Measurements from ENCODE around the gene TRAF2. TPM values are rescaled to one million over a fixed set of nuclear protein-coding genes. Genes with fewer than 3 reads are reported as not detected.

The TRAF2 gene
- total and polyA plus RNA-seq, 4 donors: 4.7 to 14.9 (median 6.8) TPM

DNA sequence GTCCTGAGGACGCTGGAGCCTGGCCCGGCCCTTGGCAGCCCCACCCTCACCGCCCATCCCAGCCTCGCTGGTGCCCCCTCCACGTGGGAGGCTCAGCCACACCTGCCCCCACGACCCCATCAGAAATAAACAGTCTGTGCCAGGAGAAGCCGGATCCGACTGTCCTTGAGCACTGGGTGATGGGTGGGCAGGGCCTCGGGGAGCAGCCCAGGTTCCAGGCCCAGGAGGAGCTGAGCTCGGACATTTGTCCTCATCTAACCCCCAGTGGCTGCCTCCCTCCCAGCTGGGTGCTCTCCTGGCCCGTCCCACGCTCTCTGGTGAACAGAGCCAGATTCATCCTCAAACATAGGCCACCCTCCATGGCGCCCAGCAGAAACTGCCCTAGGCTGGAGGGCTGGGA, 86.4 kb downstream of the TRAF2 start:
- Histone ChIP-seq H3K27ac (ENCODE audit: low read depth in 1 of 2, low read length in 2 of 2) (no peak overlapping the region), H3K9ac (ENCODE audit: low read depth in 1 of 2, low read length in 2 of 2) (no peak overlapping the region), H3K4me3 (ENCODE audit: low read depth in 1 of 3, low read length in 3 of 3) (no peak overlapping the region), H3K4me1 (ENCODE audit: control insufficient read depth in 4 of 4, insufficient read depth in 4 of 4, low read length in 3 of 4) (peaks cover 0 to 2% (median 0%) of the 10 kb centered on the region in 4 donors), H3K36me3 (ENCODE audit: control insufficient read depth in 4 of 4, insufficient read depth in 3 of 4, low read depth in 1 of 4, low read length in 3 of 4) (no peaks in the 10 kb centered on the region), H3K9me3 (ENCODE audit: control insufficient read depth in 4 of 4, low read length in 3 of 4) (no peaks in the 10 kb centered on the region), H3K27me3 (ENCODE audit: control insufficient read depth in 4 of 4, insufficient read depth in 4 of 4, low read length in 3 of 4) (no peaks in the 10 kb centered on the region)
- WGBS: 76% methylated on average over 13 of the region's 13 CpGs
- DNase-seq (ENCODE audit: low spot score): no peak
- TF ChIP-seq FOXA1 (IDR thresholded peaks at IDR 0.05): no peak
- TF ChIP-seq, protein P1, sequence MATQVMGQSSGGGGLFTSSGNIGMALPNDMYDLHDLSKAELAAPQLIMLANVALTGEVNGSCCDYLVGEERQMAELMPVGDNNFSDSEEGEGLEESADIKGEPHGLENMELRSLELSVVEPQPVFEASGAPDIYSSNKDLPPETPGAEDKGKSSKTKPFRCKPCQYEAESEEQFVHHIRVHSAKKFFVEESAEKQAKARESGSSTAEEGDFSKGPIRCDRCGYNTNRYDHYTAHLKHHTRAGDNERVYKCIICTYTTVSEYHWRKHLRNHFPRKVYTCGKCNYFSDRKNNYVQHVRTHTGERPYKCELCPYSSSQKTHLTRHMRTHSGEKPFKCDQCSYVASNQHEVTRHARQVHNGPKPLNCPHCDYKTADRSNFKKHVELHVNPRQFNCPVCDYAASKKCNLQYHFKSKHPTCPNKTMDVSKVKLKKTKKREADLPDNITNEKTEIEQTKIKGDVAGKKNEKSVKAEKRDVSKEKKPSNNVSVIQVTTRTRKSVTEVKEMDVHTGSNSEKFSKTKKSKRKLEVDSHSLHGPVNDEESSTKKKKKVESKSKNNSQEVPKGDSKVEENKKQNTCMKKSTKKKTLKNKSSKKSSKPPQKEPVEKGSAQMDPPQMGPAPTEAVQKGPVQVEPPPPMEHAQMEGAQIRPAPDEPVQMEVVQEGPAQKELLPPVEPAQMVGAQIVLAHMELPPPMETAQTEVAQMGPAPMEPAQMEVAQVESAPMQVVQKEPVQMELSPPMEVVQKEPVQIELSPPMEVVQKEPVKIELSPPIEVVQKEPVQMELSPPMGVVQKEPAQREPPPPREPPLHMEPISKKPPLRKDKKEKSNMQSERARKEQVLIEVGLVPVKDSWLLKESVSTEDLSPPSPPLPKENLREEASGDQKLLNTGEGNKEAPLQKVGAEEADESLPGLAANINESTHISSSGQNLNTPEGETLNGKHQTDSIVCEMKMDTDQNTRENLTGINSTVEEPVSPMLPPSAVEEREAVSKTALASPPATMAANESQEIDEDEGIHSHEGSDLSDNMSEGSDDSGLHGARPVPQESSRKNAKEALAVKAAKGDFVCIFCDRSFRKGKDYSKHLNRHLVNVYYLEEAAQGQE (IDR thresholded peaks at IDR 0.05): no peak
- TF ChIP-seq, protein P2, sequence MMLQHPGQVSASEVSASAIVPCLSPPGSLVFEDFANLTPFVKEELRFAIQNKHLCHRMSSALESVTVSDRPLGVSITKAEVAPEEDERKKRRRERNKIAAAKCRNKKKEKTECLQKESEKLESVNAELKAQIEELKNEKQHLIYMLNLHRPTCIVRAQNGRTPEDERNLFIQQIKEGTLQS (IDR thresholded peaks at IDR 0.05): no peak
- no peak for TF ChIP-seq RAD21 (IDR thresholded peaks at IDR 0.05)
- TF ChIP-seq, protein P3, sequence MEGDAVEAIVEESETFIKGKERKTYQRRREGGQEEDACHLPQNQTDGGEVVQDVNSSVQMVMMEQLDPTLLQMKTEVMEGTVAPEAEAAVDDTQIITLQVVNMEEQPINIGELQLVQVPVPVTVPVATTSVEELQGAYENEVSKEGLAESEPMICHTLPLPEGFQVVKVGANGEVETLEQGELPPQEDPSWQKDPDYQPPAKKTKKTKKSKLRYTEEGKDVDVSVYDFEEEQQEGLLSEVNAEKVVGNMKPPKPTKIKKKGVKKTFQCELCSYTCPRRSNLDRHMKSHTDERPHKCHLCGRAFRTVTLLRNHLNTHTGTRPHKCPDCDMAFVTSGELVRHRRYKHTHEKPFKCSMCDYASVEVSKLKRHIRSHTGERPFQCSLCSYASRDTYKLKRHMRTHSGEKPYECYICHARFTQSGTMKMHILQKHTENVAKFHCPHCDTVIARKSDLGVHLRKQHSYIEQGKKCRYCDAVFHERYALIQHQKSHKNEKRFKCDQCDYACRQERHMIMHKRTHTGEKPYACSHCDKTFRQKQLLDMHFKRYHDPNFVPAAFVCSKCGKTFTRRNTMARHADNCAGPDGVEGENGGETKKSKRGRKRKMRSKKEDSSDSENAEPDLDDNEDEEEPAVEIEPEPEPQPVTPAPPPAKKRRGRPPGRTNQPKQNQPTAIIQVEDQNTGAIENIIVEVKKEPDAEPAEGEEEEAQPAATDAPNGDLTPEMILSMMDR (IDR thresholded peaks at IDR 0.05; ENCODE audit: low read depth, low read length, missing input control): no peak
- TF ChIP-seq HNF4A (conservative IDR thresholded peaks at IDR 0.05): no peak
- no peak for TF ChIP-seq EGR1 (IDR thresholded peaks at IDR 0.05; ENCODE audit: low read depth in 2 of 2)
- no peak for TF ChIP-seq GABPA (IDR thresholded peaks at IDR 0.05 in 1 of 2, conservative IDR thresholded peaks at IDR 0.05 in 1 of 2)
- no peak for TF ChIP-seq HNF4G (IDR thresholded peaks at IDR 0.05)
- no peak for TF ChIP-seq FOXA2 (IDR thresholded peaks at IDR 0.05)
- TF ChIP-seq YY1 (IDR thresholded peaks at IDR 0.05): no peak

DNA sequence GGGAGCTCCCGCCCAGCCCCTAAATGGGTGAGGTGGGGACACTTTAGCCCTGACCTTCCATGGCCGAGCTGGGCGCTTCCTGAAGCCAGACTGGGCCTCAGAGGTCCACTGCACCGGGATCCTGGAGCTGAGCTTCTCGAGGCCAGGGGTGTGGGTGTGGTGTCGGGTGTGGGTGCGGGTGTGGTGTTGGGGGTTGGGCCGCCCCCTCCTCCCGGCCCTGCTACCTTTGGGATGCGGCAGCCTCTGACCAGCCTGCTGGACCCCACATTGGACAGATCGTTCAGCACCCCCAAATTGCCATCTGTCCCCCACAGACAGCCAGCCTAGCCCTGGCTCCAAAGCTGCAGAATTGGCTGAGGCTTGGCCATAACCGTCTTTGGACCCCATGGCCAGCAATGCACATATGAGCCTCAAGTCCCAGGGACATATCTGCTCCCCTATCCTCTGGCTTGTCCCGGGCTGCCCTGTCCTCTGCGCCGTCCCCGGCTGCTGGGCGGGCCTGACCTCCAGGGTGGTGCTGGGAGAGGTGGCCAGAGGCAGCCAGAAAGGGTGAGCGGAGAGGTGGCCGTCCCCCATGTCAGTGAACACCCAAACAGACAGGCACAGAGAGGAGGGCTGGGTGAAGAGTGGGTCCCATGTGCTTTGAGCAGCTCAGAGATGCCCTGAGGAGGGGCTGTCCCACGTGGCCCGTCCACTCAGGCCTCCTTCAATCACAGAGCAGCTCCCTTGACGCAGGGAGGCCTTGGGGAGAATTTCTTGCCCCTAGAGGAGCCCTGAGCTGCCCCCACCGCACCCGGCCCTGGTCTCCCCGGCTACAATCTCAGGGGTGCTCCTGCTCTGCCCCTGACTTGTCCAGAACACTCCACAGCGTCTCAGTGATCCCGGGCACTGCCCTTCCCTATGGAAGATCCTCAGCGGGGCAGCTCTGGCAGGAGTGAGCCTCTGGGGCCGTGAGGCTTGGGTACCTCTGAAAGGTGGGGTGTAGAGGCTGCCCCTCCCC, 87.6 kb downstream of the TRAF2 start:
- no peak for TF ChIP-seq GABPA (IDR thresholded peaks at IDR 0.05 in 1 of 2, conservative IDR thresholded peaks at IDR 0.05 in 1 of 2)
- TF ChIP-seq, protein P2 (IDR thresholded peaks at IDR 0.05): no peak
- no peak for TF ChIP-seq RAD21 (IDR thresholded peaks at IDR 0.05)
- TF ChIP-seq EGR1 (IDR thresholded peaks at IDR 0.05; ENCODE audit: low read depth in 2 of 2): no peak
- WGBS: 90% methylated on average over 29 of the region's 29 CpGs
- no peak for DNase-seq (ENCODE audit: low spot score)
- no peaks in the 10 kb centered on the region for H3K36me3 ChIP-seq (ENCODE audit: control insufficient read depth in 4 of 4, insufficient read depth in 3 of 4, low read depth in 1 of 4, low read length in 3 of 4)
- no peak overlapping the region for H3K4me3 ChIP-seq (ENCODE audit: low read depth in 1 of 3, low read length in 3 of 3)
- no peaks in the 10 kb centered on the region for H3K27me3 ChIP-seq (ENCODE audit: control insufficient read depth in 4 of 4, insufficient read depth in 4 of 4, low read length in 3 of 4)
- no peak overlapping the region for H3K9ac ChIP-seq (ENCODE audit: low read depth in 1 of 2, low read length in 2 of 2)
- H3K9me3 ChIP-seq (ENCODE audit: control insufficient read depth in 4 of 4, low read length in 3 of 4): no peaks in the 10 kb centered on the region
- peaks cover 0 to 6% (median 3%) of the 10 kb centered on the region in 4 donors for H3K4me1 ChIP-seq (ENCODE audit: control insufficient read depth in 4 of 4, insufficient read depth in 4 of 4, low read length in 3 of 4)
- no peak overlapping the region for H3K27ac ChIP-seq (ENCODE audit: low read depth in 1 of 2, low read length in 2 of 2)
